Adipocyte (in vitro differentiated cells): Measurements from ENCODE around the gene MAD1L1.

ENCODE experiments used
- DNase-seq: peaks from one replicate; pipeline ENCODE4 v3.0.0-alpha.2; 2015; ENCODE audit warnings: low read depth
- H3K27me3 ChIP-seq: replicated peaks from 2 replicates; pipeline ENCODE4 v1.7.0; 2013; ENCODE audit warnings: mild to moderate bottlenecking, low read length, moderate library complexity; ENCODE audit not compliant: control insufficient read depth, insufficient read depth
- H3K36me3 ChIP-seq: 2 replicates; pipeline ENCODE4 v1.7.0; 2013; ENCODE audit warnings: low read length, mild to moderate bottlenecking, moderate library complexity; ENCODE audit not compliant: control insufficient read depth, insufficient read depth, severe bottlenecking
- H3K4me1 ChIP-seq: 2 replicates; pipeline ENCODE4 v1.7.0; 2013; ENCODE audit warnings: mild to moderate bottlenecking, low read length, moderate library complexity; ENCODE audit not compliant: control insufficient read depth, insufficient read depth
- H3K4me3 ChIP-seq: 2 replicates; pipeline ENCODE4 v1.7.0; 2013; ENCODE audit warnings: mild to moderate bottlenecking, low read length, moderate library complexity
- H3K9ac ChIP-seq: 2 replicates; pipeline ENCODE4 v1.7.0; 2013; ENCODE audit warnings: mild to moderate bottlenecking, low read length, moderate library complexity
- H3K9me3 ChIP-seq: 2 replicates; pipeline ENCODE4 v1.7.0; 2013; ENCODE audit warnings: mild to moderate bottlenecking, low read length, moderate library complexity; ENCODE audit not compliant: control insufficient read depth

MAD1L1 gene

DNA sequence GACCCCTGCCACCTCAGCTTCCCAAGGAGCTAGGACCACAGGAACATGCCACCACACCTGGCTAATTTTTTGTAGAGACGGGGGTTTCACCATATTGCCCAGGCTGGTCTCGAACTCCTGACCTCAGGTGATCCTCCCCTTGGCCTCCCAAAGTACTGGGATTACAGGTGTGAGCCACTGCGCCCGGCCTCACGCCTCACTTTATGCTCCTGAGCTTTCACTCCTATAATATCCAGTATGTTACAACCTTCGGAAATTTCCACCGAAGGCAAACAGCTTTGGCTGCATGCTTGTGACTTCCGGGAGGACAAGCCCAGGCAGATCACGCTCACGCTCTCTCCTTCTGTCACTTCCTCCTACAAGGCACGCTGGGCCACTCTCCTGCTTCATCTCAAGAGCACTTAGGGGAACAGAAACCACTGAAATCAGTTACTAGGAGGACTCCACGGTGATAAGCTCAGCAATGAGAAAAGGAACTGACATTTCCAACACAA is 4.4 kb upstream of the MAD1L1 start:
- Histone ChIP-seq H3K36me3 (peaks cover 48% of the 10 kb centered on the region), H3K9ac (no peak overlapping the region)
- no peak for DNase-seq

DNA sequence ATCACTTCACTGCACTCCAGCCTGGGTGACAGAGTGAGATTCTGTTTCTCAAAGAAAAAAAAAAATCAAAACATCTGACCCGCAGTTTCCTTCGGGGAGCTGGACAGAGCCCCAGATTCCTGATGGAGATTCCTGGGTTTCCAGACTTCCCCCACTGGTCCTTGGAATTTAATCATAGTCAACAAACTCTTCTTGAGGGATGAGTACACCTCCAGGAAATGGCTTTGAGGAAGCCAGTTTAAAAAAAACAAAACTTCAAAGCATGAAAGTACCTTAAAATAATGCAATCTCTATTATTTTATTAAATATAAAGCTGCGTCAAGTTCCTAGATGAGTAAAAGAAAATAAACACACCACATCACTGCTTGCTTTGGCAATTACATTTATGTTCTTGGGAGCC is 1.2 kb upstream of the MAD1L1 start:
- DNase-seq: no peak
- Histone ChIP-seq H3K9me3 (no peaks in the 10 kb centered on the region), H3K9ac (no peak overlapping the region), H3K4me3 (no peak overlapping the region), H3K4me1 (peaks cover 14% of the 10 kb centered on the region), H3K36me3 (peaks cover 45% of the 10 kb centered on the region), H3K27me3 (no peaks in the 10 kb centered on the region)

More for the DNA sequence above, 4.4 kb upstream of the MAD1L1 start:
- Histone ChIP-seq H3K4me3 (no peak overlapping the region), H3K27me3 (no peaks in the 10 kb centered on the region), H3K9me3 (no peaks in the 10 kb centered on the region), H3K4me1 (peaks cover 14% of the 10 kb centered on the region)

DNA sequence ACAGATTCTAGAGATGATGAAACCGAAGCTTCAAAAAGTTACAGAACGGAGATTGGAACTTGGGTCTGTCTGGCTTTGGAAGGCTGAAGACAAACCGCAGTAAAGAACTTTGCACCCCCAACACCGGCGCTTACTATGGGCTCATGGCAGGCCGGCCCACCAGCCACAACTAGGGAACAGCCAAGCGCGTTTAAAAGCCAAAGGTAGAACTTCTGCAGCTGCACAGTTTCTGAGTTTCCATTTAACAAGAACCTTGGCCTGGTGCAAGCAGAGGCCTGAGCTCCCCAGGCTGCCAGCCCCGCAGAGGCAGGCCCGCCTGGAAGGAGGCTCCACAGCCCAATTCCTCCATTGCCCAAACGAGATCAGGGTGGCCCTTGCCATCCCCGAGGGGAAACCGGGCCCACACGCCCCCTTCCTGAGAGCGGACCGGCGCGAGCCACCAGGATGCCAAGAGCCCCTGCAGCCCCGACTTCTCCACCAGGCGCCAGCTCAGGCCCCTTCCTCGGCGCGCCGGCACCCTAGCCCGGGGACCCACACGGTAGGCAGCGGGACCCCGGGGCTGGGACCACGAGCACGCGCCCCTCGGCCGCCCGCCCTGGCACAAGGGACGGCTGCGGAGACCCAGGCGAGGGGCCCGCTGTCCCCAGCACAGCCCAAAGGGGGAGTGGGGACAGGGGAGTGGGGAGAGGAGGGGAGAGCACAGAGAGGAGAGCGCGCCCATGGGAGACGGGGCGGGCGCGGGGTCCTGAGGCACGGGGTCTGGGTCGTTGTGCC is 566 bp downstream of the MAD1L1 start:
- Histone ChIP-seq H3K4me1 (peaks cover 14% of the 10 kb centered on the region), H3K4me3 (peak overlapping the region; percentile 92), H3K9ac (peak overlapping the region; percentile 88), H3K27me3 (no peaks in the 10 kb centered on the region), H3K36me3 (peaks cover 37% of the 10 kb centered on the region), H3K9me3 (no peaks in the 10 kb centered on the region)
- DNase-seq: peak; percentile 53

DNA sequence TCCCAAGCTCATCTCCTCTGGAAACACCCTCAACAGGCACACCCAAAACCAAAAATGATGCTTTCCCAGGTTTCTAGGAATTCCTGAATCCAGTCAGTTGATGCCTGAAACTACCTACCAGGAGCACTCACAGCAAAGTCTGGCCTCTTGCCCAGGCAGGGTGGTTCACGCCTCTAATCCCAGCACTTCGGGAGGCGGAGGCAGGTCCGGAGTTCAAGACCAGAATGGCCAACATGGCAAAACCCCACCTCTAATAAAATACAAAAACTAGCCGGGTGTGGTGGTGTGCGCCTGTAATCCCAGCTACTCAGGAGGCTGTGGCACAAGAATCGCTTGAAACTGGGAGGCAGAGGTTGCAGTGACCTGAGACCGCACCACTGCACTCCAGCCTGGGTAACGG is 1.9 kb downstream of the MAD1L1 start:
- DNase-seq: no peak
- Histone ChIP-seq H3K4me1 (peaks cover 14% of the 10 kb centered on the region), H3K9me3 (no peaks in the 10 kb centered on the region), H3K4me3 (no peak overlapping the region), H3K9ac (no peak overlapping the region), H3K27me3 (no peaks in the 10 kb centered on the region), H3K36me3 (peaks cover 30% of the 10 kb centered on the region)

DNA sequence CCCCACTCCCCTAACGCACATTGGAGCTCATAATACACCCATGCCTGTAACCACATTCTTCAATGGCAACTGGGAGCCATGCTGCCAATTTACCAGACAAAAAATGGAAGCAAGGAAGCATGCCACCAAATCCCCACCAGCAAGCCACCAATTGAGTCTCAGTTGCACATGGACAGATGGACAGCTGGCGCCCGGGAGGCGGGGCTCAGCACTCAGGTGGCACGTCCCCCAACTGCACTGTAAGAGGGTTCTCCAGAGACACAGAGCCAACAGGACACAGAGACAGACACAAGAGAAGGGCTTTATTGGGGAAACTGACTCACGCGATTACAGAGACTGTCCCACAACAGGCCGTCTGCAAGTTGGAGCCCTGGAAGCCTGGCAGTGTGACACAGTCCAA is 2.5 kb downstream of the MAD1L1 start:
- Histone ChIP-seq H3K27me3 (no peaks in the 10 kb centered on the region), H3K36me3 (peaks cover 32% of the 10 kb centered on the region), H3K9me3 (no peaks in the 10 kb centered on the region), H3K4me1 (peaks cover 14% of the 10 kb centered on the region), H3K9ac (no peak overlapping the region), H3K4me3 (no peak overlapping the region)
- DNase-seq: no peak

DNA sequence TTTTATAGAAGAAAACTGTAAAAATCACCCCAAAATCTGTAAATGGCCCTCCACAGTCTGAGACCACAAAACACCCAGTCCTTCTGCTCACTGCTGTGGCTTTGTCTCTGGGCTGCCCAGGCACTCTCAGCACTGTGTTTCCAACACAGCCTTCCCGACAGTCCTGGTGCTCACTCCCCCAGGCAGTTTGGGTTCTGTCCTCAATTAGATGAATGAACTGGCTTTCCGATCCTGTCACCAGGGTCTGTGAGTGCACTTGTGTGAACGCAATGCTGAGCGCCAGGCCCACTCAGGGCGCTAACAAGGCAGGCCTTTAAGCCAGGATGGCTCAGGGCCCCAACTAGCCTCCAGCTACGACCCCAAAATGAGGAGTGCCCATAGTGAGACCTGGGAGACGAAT is 3.3 kb downstream of the MAD1L1 start:
- Histone ChIP-seq H3K27me3 (no peaks in the 10 kb centered on the region), H3K4me1 (peaks cover 19% of the 10 kb centered on the region), H3K36me3 (peaks cover 29% of the 10 kb centered on the region), H3K9ac (no peak overlapping the region), H3K9me3 (no peaks in the 10 kb centered on the region), H3K4me3 (no peak overlapping the region)
- DNase-seq: no peak

DNA sequence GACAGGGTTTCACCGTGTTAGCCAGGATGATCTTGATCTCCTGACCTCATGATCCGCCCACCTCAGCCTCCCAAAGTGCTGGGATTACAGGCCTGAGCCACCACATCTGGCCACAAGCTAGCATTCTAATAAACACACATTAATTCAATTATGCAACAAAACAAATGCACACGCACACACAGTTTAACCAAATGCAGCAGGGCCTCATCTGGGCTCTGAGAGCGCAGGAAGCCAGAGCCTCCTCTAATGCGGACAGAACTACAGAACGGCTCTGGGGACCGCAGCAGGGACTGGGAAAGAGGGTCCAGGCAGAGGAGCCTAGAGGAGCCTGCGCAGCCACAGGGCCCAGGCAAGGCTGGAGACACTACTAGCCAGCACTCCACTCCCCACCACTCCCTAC is 3.8 kb downstream of the MAD1L1 start:
- H3K9me3 ChIP-seq: no peaks in the 10 kb centered on the region
- DNase-seq: no peak
- no peaks in the 10 kb centered on the region for H3K27me3 ChIP-seq
- H3K9ac ChIP-seq: no peak overlapping the region
- peaks cover 24% of the 10 kb centered on the region for H3K36me3 ChIP-seq
- H3K4me1 ChIP-seq: peaks cover 19% of the 10 kb centered on the region
- H3K4me3 ChIP-seq: no peak overlapping the region

DNA sequence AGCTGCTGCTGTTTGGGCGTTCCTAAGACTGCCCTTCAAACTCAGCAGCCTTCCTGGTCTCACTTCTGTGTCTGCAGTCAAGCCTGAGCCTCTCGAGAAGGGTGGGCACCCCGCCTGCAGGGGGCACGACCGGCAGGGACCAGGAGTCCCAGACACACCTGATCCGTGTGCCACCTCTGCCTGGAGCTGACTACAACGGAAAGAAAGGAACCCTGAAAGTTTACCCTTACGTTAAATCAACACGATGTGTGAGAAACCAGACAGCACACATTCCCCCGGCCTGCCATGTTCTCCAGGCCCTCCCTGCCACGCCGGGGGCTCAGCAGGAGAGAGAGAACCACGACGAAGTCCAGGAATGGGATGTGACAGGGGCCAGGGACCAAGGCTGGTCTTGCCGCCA is 5.0 kb downstream of the MAD1L1 start:
- H3K27me3 ChIP-seq: no peaks in the 10 kb centered on the region
- H3K9me3 ChIP-seq: no peaks in the 10 kb centered on the region
- peaks cover 32% of the 10 kb centered on the region for H3K36me3 ChIP-seq
- no peak overlapping the region for H3K9ac ChIP-seq
- peaks cover 14% of the 10 kb centered on the region for H3K4me1 ChIP-seq
- no peak overlapping the region for H3K4me3 ChIP-seq
- no peak for DNase-seq

DNA sequence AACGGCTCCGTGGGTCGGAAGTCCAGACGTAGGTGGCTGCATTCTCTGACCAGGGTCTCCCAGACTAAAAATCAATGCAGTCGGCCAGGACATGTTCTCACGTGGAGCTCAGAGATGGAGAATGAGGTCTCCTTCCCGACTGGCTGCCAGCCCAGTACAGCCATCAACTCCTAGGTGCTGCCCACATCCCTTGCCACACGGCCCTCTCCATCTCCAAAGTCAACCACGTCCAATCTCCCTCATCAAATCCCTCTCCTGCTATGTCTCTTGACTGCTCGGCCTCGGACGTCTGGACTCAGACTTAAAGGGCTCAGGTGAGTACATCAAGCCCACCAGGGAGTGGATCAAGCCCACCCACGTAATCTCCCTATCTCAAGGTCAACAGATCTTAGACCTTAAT is 6.9 kb downstream of the MAD1L1 start:
- H3K9ac ChIP-seq: no peak overlapping the region
- H3K9me3 ChIP-seq: no peaks in the 10 kb centered on the region
- no peaks in the 10 kb centered on the region for H3K27me3 ChIP-seq
- no peak overlapping the region for H3K4me3 ChIP-seq
- no peak for DNase-seq
- peaks cover 39% of the 10 kb centered on the region for H3K36me3 ChIP-seq
- H3K4me1 ChIP-seq: peaks cover 5% of the 10 kb centered on the region

DNA sequence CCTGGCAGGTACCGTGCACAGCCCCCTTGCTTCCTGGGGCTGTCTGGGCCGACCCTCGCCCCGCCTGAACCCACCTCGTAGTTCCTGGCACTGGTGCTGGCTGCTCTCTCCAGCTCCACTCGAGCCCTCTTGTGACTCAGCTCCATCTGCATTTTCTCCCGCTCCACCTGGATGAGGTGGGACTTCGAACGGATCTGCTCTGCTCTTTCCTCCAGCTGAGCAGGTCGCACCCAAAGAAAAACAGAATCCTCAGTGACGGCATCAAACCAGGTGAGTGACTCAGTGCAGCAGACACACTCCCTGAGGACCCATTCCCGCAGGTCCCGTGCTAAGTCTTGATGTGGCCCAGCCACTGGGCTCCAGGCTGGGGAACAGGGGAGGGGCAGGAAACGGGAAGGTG is 7.4 kb downstream of the MAD1L1 start:
- no peak overlapping the region for H3K9ac ChIP-seq
- peaks cover 43% of the 10 kb centered on the region for H3K36me3 ChIP-seq
- H3K4me1 ChIP-seq: peaks cover 5% of the 10 kb centered on the region
- no peaks in the 10 kb centered on the region for H3K27me3 ChIP-seq
- no peaks in the 10 kb centered on the region for H3K9me3 ChIP-seq
- DNase-seq: no peak
- no peak overlapping the region for H3K4me3 ChIP-seq

DNA sequence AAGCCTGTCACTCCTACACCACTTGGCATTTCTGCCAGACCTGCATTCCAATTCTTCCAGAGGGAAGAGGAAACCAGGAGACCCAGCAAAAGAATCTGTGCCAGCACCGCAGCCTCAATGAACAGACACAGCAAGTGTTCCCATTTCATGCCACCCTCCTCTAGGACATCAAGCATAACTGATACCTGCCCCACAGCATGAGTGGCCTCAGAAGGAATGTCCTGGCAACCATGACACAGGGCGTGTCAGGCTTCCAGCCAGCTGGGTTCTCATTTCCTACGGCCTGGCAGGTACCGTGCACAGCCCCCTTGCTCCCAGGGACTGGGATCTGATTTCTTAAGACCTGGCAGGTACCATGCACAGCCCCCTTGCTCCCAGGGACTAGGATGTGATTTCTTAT is 7.8 kb downstream of the MAD1L1 start:
- Histone ChIP-seq H3K27me3 (no peaks in the 10 kb centered on the region), H3K4me3 (no peak overlapping the region), H3K9ac (no peak overlapping the region), H3K9me3 (no peaks in the 10 kb centered on the region), H3K4me1 (peaks cover 5% of the 10 kb centered on the region), H3K36me3 (peaks cover 44% of the 10 kb centered on the region)
- no peak for DNase-seq

DNA sequence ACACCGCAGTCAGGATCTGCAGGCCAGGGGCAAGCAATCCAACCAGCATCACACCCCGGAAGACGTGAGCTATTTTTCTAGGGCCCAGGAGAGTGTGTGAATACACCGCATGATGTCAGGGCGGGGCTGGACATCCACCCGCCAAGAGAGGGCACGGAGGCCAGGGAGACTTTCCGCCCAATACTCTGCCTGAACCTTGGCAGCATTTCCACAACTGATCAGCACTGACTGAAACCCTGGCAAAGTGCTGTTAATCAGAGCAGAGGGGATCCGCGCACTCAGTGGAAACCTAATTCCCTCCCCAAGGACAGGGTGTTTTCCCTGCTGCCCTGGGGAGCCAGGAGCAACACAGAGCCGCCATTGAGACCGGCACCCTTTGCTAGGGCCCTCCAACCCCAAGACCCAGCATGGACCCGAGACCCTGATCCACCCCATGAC is 8.2 kb downstream of the MAD1L1 start:
- H3K9me3 ChIP-seq: no peaks in the 10 kb centered on the region
- H3K9ac ChIP-seq: no peak overlapping the region
- H3K36me3 ChIP-seq: peaks cover 44% of the 10 kb centered on the region
- DNase-seq: no peak
- H3K27me3 ChIP-seq: no peaks in the 10 kb centered on the region
- H3K4me3 ChIP-seq: no peak overlapping the region
- peaks cover 5% of the 10 kb centered on the region for H3K4me1 ChIP-seq
